Suprapubic skin (tissue), 4 donors: ENCODE results near the gene KSR2.

Source experiments
- CTCF ChIP-seq, 2 donors: fragments of 200-600 bp in 1 of 2; fragments of 450-650 bp in 1 of 2; sonication (generic) in 1 of 2; IDR thresholded peaks; one replicate each; pipeline ENCODE4 v1.5.1; 2016 to 2019; ENCODE audit warnings: antibody characterized with exemption in 2 of 2, mild to moderate bottlenecking in 1 of 2, moderate library complexity in 1 of 2
- EP300 ChIP-seq: sonication (generic); formaldehyde crosslinking; IDR thresholded peaks from one replicate; pipeline ENCODE4 v1.6.1; 2017; ENCODE audit warnings: antibody characterized with exemption
- POLR2A ChIP-seq, 2 donors: fragments of 450-650 bp; IDR thresholded peaks; one replicate each; pipeline ENCODE4 v1.6.1; 2017; ENCODE audit warnings: antibody characterized with exemption in 2 of 2, mild to moderate bottlenecking in 2 of 2, moderate library complexity in 2 of 2
- POLR2AphosphoS5 ChIP-seq, 3 donors: sonication (generic); formaldehyde crosslinking; IDR thresholded peaks; one replicate each; pipeline ENCODE4 v1.6.1; 2017; ENCODE audit warnings: antibody characterized with exemption in 3 of 3

GRCh38 chr12:117845271-117845904 is 123.4 kb downstream of the KSR2 start:
- TF ChIP-seq CTCF (IDR thresholded peaks at IDR 0.05) (no peak), POLR2AphosphoS5 (IDR thresholded peaks at IDR 0.05) (no peak), EP300 (no peak), POLR2A (IDR thresholded peaks at IDR 0.05) (no peak)
